ENCODE data around the gene LAMA2. TPM values are rescaled to one million over a fixed set of nuclear protein-coding genes. Genes with fewer than 3 reads are reported as not detected.
"Not testable (repeated sequence)": the region's sequence is repeated elsewhere in the genome, so short reads cannot be mapped to it uniquely, and the experiment has no call there.

Gene LAMA2
- polyA plus RNA-seq, 1 donor from 2014 or later = 2.5 TPM

DNA sequence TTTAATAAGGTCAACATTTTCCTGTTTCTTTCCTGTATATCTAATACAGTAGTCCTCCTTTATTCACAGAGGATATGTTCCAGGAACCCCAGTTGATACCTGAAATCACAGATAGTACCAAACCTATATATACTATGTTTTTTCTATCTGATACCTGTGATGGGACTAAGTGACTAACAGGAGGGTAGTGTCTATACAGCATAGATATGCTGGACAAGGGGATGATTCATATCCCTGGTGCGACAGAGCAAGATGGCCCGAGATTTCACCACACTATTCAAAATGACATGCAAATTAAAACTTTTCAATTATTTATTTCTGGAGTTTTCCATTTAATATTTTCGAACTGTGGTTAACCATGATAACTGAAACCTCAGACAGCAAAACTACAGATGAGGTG, 281.1 kb downstream of the LAMA2 start:
- no peaks in the 10 kb centered on the region for H3K9me3 ChIP-seq (ENCODE audit: low read length)
- H3K9ac ChIP-seq (ENCODE audit: low read length) = no peak overlapping the region
- H2AFZ ChIP-seq (ENCODE audit: low read depth, low read length) = no peak overlapping the region
- no peaks in the 10 kb centered on the region for H4K20me1 ChIP-seq (ENCODE audit: insufficient read depth)
- H3K9me2 ChIP-seq (ENCODE audit: insufficient read depth, low read length) = no peaks in the 10 kb centered on the region
- no peak overlapping the region for H3K4me2 ChIP-seq (ENCODE audit: low read length)
- TF ChIP-seq, protein P1, sequence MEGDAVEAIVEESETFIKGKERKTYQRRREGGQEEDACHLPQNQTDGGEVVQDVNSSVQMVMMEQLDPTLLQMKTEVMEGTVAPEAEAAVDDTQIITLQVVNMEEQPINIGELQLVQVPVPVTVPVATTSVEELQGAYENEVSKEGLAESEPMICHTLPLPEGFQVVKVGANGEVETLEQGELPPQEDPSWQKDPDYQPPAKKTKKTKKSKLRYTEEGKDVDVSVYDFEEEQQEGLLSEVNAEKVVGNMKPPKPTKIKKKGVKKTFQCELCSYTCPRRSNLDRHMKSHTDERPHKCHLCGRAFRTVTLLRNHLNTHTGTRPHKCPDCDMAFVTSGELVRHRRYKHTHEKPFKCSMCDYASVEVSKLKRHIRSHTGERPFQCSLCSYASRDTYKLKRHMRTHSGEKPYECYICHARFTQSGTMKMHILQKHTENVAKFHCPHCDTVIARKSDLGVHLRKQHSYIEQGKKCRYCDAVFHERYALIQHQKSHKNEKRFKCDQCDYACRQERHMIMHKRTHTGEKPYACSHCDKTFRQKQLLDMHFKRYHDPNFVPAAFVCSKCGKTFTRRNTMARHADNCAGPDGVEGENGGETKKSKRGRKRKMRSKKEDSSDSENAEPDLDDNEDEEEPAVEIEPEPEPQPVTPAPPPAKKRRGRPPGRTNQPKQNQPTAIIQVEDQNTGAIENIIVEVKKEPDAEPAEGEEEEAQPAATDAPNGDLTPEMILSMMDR (IDR thresholded peaks at IDR 0.05; ENCODE audit: poor library complexity, severe bottlenecking) = no peak
- TF ChIP-seq EP300 (conservative IDR thresholded peaks at IDR 0.05; ENCODE audit: poor library complexity, severe bottlenecking) (no peak), SMC3 (conservative IDR thresholded peaks at IDR 0.05; ENCODE audit: poor library complexity) (no peak), RAD21 (conservative IDR thresholded peaks at IDR 0.05) (no peak), MXI1 (conservative IDR thresholded peaks at IDR 0.05; ENCODE audit: poor library complexity, severe bottlenecking) (no peak), EZH2 (IDR thresholded peaks at IDR 0.05; ENCODE audit: borderline replicate concordance, insufficient read depth, low read length, poor library complexity, severe bottlenecking) (no peak), POLR2AphosphoS5 (IDR thresholded peaks at IDR 0.05) (no peak)
- H3K4me3 ChIP-seq (ENCODE audit: low read length) = no peak overlapping the region
- H3K36me3 ChIP-seq (ENCODE audit: insufficient read depth, low read length) = no peaks in the 10 kb centered on the region
- H3F3A ChIP-seq (ENCODE audit: insufficient read depth, low read length, poor library complexity, severe bottlenecking) = no peaks in the 10 kb centered on the region
- no peaks in the 10 kb centered on the region for H3K27me3 ChIP-seq (ENCODE audit: insufficient read depth, low read depth, low read length)
- no peaks in the 10 kb centered on the region for H3K79me2 ChIP-seq (replicated peaks; ENCODE audit: insufficient read depth, low read length)
- H3K27ac ChIP-seq (ENCODE audit: low read length) = no peak overlapping the region

DNA sequence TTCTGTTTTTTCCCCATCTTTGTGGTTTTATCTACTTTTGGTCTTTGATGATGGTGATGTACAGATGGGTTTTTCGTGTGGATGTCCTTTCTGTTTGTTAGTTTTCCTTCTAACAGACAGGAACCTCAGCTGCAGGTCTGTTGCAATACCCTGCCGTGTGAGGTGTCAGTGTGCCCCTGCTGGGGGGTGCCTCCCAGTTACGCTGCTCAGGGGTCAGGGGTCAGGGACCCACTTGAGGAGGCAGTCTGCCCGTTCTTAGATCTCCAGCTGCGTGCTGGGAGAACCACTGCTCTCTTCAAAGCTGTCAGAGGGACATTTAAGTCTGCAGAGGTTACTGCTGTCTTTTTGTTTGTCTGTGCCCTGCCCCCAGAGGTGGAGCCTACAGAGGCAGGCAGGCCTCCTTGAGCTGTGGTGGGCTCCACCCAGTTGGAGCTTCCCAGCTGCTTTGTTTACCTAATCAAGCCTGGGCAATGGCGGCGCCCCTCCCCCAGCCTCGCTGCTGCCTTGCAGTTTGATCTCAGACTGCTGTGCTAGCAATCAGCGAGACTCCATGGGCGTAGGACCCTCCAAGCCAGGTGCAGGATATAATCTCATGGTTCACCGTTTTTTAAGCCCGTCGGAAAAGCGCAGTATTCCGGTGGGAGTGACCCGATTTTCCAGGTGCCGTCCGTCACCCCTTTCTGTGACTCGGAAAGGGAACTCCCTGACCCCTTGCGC, 289.5 kb downstream of the LAMA2 start:
- H3K36me3 ChIP-seq (ENCODE audit: insufficient read depth, low read length); H2AFZ ChIP-seq (ENCODE audit: low read depth, low read length); H3K27me3 ChIP-seq (ENCODE audit: insufficient read depth, low read depth, low read length); H3K9me2 ChIP-seq (ENCODE audit: insufficient read depth, low read length); H3K4me3 ChIP-seq (ENCODE audit: low read length); H3K9ac ChIP-seq (ENCODE audit: low read length); H3K9me3 ChIP-seq (ENCODE audit: low read length); H3K4me2 ChIP-seq (ENCODE audit: low read length); H3F3A ChIP-seq (ENCODE audit: insufficient read depth, low read length, poor library complexity, severe bottlenecking); H3K27ac ChIP-seq (ENCODE audit: low read length); H4K20me1 ChIP-seq (ENCODE audit: insufficient read depth); H3K79me2 ChIP-seq (replicated peaks; ENCODE audit: insufficient read depth, low read length): not testable (repeated sequence)

DNA sequence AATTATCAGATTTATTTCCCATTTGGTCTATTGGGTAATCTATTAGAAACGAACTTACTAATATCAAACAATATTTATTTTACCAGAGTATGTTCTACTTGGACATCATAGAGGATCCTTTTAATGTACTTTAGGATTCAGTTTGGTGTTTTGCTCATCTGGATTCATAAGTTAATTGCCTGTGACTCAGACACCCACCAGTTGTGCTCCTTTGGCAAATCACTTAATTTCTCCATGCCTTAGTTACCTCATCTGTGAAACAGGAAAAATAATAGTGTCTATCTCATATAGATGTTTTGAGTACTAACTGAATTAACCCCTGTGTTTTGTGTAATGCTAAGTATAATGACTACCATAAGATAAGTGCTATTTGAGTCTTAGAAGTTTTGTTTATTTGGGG, 292.1 kb downstream of the LAMA2 start:
- TF ChIP-seq EP300 (conservative IDR thresholded peaks at IDR 0.05; ENCODE audit: poor library complexity, severe bottlenecking) (no peak), EZH2 (IDR thresholded peaks at IDR 0.05; ENCODE audit: borderline replicate concordance, insufficient read depth, low read length, poor library complexity, severe bottlenecking) (no peak), RAD21 (conservative IDR thresholded peaks at IDR 0.05) (no peak), SMC3 (conservative IDR thresholded peaks at IDR 0.05; ENCODE audit: poor library complexity) (no peak), TAF1 (IDR thresholded peaks at IDR 0.05; ENCODE audit: low read depth) (no peak), MXI1 (conservative IDR thresholded peaks at IDR 0.05; ENCODE audit: poor library complexity, severe bottlenecking) (no peak), POLR2AphosphoS5 (IDR thresholded peaks at IDR 0.05) (no peak)
- TF ChIP-seq, protein P1 (IDR thresholded peaks at IDR 0.05; ENCODE audit: poor library complexity, severe bottlenecking) = no peak
- TF ChIP-seq, protein P2, sequence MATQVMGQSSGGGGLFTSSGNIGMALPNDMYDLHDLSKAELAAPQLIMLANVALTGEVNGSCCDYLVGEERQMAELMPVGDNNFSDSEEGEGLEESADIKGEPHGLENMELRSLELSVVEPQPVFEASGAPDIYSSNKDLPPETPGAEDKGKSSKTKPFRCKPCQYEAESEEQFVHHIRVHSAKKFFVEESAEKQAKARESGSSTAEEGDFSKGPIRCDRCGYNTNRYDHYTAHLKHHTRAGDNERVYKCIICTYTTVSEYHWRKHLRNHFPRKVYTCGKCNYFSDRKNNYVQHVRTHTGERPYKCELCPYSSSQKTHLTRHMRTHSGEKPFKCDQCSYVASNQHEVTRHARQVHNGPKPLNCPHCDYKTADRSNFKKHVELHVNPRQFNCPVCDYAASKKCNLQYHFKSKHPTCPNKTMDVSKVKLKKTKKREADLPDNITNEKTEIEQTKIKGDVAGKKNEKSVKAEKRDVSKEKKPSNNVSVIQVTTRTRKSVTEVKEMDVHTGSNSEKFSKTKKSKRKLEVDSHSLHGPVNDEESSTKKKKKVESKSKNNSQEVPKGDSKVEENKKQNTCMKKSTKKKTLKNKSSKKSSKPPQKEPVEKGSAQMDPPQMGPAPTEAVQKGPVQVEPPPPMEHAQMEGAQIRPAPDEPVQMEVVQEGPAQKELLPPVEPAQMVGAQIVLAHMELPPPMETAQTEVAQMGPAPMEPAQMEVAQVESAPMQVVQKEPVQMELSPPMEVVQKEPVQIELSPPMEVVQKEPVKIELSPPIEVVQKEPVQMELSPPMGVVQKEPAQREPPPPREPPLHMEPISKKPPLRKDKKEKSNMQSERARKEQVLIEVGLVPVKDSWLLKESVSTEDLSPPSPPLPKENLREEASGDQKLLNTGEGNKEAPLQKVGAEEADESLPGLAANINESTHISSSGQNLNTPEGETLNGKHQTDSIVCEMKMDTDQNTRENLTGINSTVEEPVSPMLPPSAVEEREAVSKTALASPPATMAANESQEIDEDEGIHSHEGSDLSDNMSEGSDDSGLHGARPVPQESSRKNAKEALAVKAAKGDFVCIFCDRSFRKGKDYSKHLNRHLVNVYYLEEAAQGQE (IDR thresholded peaks at IDR 0.05; ENCODE audit: borderline replicate concordance) = no peak
- Histone ChIP-seq H2AFZ (ENCODE audit: low read depth, low read length) (no peak overlapping the region), H3K4me2 (ENCODE audit: low read length) (no peak overlapping the region), H3K36me3 (ENCODE audit: insufficient read depth, low read length) (no peaks in the 10 kb centered on the region), H3K9me3 (ENCODE audit: low read length) (no peaks in the 10 kb centered on the region), H3K79me2 (replicated peaks; ENCODE audit: insufficient read depth, low read length) (no peaks in the 10 kb centered on the region), H3K27ac (ENCODE audit: low read length) (no peak overlapping the region), H3K4me3 (ENCODE audit: low read length) (no peak overlapping the region), H4K20me1 (ENCODE audit: insufficient read depth) (no peaks in the 10 kb centered on the region), H3K27me3 (ENCODE audit: insufficient read depth, low read depth, low read length) (no peaks in the 10 kb centered on the region), H3K9ac (ENCODE audit: low read length) (no peak overlapping the region), H3K9me2 (ENCODE audit: insufficient read depth, low read length) (no peaks in the 10 kb centered on the region), H3F3A (ENCODE audit: insufficient read depth, low read length, poor library complexity, severe bottlenecking) (no peaks in the 10 kb centered on the region)
